HEK293 (cell line): ENCODE measurements around the gene KCNAB1.
"Not testable (repeated sequence)": the region's sequence is repeated elsewhere in the genome, so short reads cannot be mapped to it uniquely, and the experiment has no call there.

Experiments used
- CTCF ChIA-PET: fragments of 350-600 bp; formaldehyde crosslinking; extraction: SDS; loops from one replicate; lab custom pipeline; 2021; ENCODE audit warnings: antibody characterized with exemption; lab: Yijun Ruan, JAX
- POLR2A ChIA-PET: fragments of 300-600 bp; formaldehyde crosslinking; extraction: SDS; loops from one replicate; lab custom pipeline; 2020; ENCODE audit warnings: antibody characterized with exemption, inconsistent platforms; lab: Yijun Ruan, JAX
- H3K27ac ChIP-seq: fragments of 200-500 bp; sonication (Bioruptor generic); 2 replicates; pipeline ENCODE4 v1.5.1; 2014; ENCODE audit warnings: low read depth, low read length, control low read depth, inconsistent platforms; ENCODE audit errors: extremely low read depth
- H3K36me3 ChIP-seq, 2 experiments: fragments of 200-500 bp in 1 of 2; sonication (Bioruptor generic) in 1 of 2; 1 replicate in 1 of 2; 2 replicates in 1 of 2; pipeline ENCODE4 v1.5.1; 2014 to 2017; ENCODE audit warnings: inconsistent platforms in 2 of 2, low read length in 2 of 2; ENCODE audit not compliant: control insufficient read depth in 2 of 2, insufficient read depth in 1 of 2
- H3K4me1 ChIP-seq: fragments of 200-500 bp; sonication (Bioruptor generic); 2 replicates; pipeline ENCODE4 v1.5.1; 2014; ENCODE audit warnings: mild to moderate bottlenecking, low read length, inconsistent platforms; ENCODE audit not compliant: control insufficient read depth, insufficient read depth
- H3K4me3 ChIP-seq: 2 replicates; pipeline ENCODE4 v1.5.1; 2011; ENCODE audit warnings: low read depth, mild to moderate bottlenecking, control low read depth, low read length, moderate library complexity
- H3K9me3 ChIP-seq: fragments of 200-500 bp; sonication (Bioruptor generic); 2 replicates; pipeline ENCODE4 v1.5.1; 2014; ENCODE audit warnings: low read depth, low read length, inconsistent platforms; ENCODE audit not compliant: control insufficient read depth, insufficient read depth
- GFI1B ChIP-seq: fragments of 450-650 bp; formaldehyde crosslinking; IDR thresholded peaks from 2 replicates; pipeline ENCODE4 v1.5.1; 2016; ENCODE audit warnings: missing biosample characterization, missing genetic modification characterization
- GLI4 ChIP-seq: fragments of 450-650 bp; formaldehyde crosslinking; IDR thresholded peaks from 2 replicates; pipeline ENCODE4 v1.5.1; 2016; ENCODE audit warnings: missing biosample characterization, missing genetic modification characterization
- KLF9 ChIP-seq: fragments of 450-650 bp; formaldehyde crosslinking; IDR thresholded peaks from 2 replicates; pipeline ENCODE4 v1.5.1; 2016; ENCODE audit warnings: missing biosample characterization, missing genetic modification characterization, low read depth
- MEIS1 ChIP-seq: sonication (generic); formaldehyde crosslinking; IDR thresholded peaks from 2 replicates; pipeline ENCODE4 v1.8.1; 2022; ENCODE audit warnings: missing genetic modification reagents, mild to moderate bottlenecking, borderline replicate concordance
- OSR2 ChIP-seq: fragments of 450-650 bp; formaldehyde crosslinking; IDR thresholded peaks from 2 replicates; pipeline ENCODE4 v1.5.1; 2016; ENCODE audit warnings: missing biosample characterization, missing genetic modification characterization
- SALL2 ChIP-seq: fragments of 450-650 bp; formaldehyde crosslinking; IDR thresholded peaks from 2 replicates; pipeline ENCODE4 v1.5.0; 2017; ENCODE audit warnings: missing biosample characterization, mild to moderate bottlenecking, missing genetic modification characterization, borderline replicate concordance
- ZBTB1 ChIP-seq: fragments of 450-650 bp; formaldehyde crosslinking; IDR thresholded peaks from 2 replicates; pipeline ENCODE4 v1.5.1; 2016; ENCODE audit warnings: missing biosample characterization, missing genetic modification characterization
- ZBTB26 ChIP-seq: fragments of 450-650 bp; formaldehyde crosslinking; optimal IDR thresholded peaks from 2 replicates; pipeline ENCODE3; 2016; ENCODE audit warnings: missing biosample characterization, mild to moderate bottlenecking, missing genetic modification characterization
- ZBTB8A ChIP-seq: fragments of 450-650 bp; formaldehyde crosslinking; IDR thresholded peaks from 2 replicates; pipeline ENCODE4 v1.5.1; 2016; ENCODE audit warnings: missing biosample characterization, missing genetic modification characterization
- ZEB2 ChIP-seq: fragments of 450-650 bp; formaldehyde crosslinking; IDR thresholded peaks from 2 replicates; pipeline ENCODE4 v1.5.1; 2016; ENCODE audit warnings: missing biosample characterization, missing genetic modification characterization
- ZNF112 ChIP-seq: fragments of 450-650 bp; formaldehyde crosslinking; IDR thresholded peaks from 2 replicates; pipeline ENCODE4 v1.5.0; 2017; ENCODE audit warnings: missing biosample characterization, missing genetic modification characterization
- ZNF223 ChIP-seq: fragments of 450-650 bp; formaldehyde crosslinking; IDR thresholded peaks from 2 replicates; pipeline ENCODE4 v1.5.1; 2016; ENCODE audit warnings: missing biosample characterization, missing genetic modification characterization
- ZNF335 ChIP-seq: fragments of 450-650 bp; formaldehyde crosslinking; conservative IDR thresholded peaks from 2 replicates; pipeline ENCODE4 v1.5.1; 2016; ENCODE audit warnings: missing biosample characterization, missing genetic modification characterization
- ZNF350 ChIP-seq: fragments of 450-650 bp; formaldehyde crosslinking; IDR thresholded peaks from 2 replicates; pipeline ENCODE4 v1.5.0; 2017; ENCODE audit warnings: missing biosample characterization, mild to moderate bottlenecking, missing genetic modification characterization
- ZNF513 ChIP-seq: fragments of 450-650 bp; IDR thresholded peaks from 2 replicates; pipeline ENCODE4 v1.5.1; 2018; ENCODE audit warnings: missing biosample characterization, missing genetic modification characterization
- ZNF629 ChIP-seq: fragments of 450-650 bp; formaldehyde crosslinking; IDR thresholded peaks from 2 replicates; pipeline ENCODE4 v1.5.1; 2017; ENCODE audit warnings: missing biosample characterization, missing genetic modification characterization
- ZNF707 ChIP-seq: fragments of 450-650 bp; formaldehyde crosslinking; IDR thresholded peaks from 2 replicates; pipeline ENCODE4 v1.5.1; 2016; ENCODE audit warnings: missing biosample characterization, missing genetic modification characterization
- ZNF792 ChIP-seq: fragments of 450-650 bp; formaldehyde crosslinking; IDR thresholded peaks from 2 replicates; pipeline ENCODE4 v1.5.1; 2016; ENCODE audit warnings: missing biosample characterization, missing genetic modification characterization
- ZNF837 ChIP-seq: fragments of 450-650 bp; formaldehyde crosslinking; IDR thresholded peaks from 2 replicates; pipeline ENCODE4 v1.5.1; 2016; ENCODE audit warnings: missing biosample characterization, missing genetic modification characterization
- ZSCAN4 ChIP-seq: fragments of 450-650 bp; formaldehyde crosslinking; IDR thresholded peaks from 2 replicates; pipeline ENCODE4 v1.5.1; 2017; ENCODE audit warnings: missing biosample characterization, missing genetic modification characterization
- TF ChIP-seq, protein P1 (sequence below): fragments of 450-650 bp; formaldehyde crosslinking; IDR thresholded peaks from 2 replicates; pipeline ENCODE4 v1.5.1; 2016; ENCODE audit warnings: missing biosample characterization, missing genetic modification characterization

KCNAB1 gene

DNA sequence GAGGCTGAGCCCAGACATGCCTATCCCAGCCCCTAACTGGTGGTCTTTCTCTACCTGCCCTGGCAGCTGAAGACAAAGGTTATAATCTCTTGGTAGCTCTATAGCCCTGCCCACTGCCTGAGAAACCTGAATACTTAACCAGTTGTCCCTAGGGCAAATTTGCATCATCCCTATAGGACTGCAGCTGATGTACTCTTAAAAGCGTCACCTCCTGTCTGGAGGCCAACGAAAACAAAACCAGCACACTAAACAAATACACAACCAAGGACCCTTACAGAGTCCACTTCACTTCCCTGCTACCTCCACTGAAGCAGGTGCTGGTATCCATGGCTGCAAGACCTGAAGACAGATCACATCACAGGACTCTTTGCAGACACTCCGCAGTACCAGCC, 98.0 kb downstream of the KCNAB1 start (continued):
- TF ChIP-seq ZBTB26 (tag by site-specific recombination) (no peak), ZNF792 (tag by site-specific recombination) (no peak), ZBTB1 (tag by site-specific recombination) (no peak), GFI1B (0 out of 2 replicates have a peak, but pooled peaks have one; percentile 56), ZSCAN4 (no peak), MEIS1 (no peak), ZNF707 (tag by site-specific recombination) (no peak), ZNF629 (tag by site-specific recombination) (peak; percentile 50; the same call in 1 of the 2 replicates), ZNF350 (no peak), ZNF335 (tag by site-specific recombination) (peak; percentile 27; the same call in 1 of the 2 replicates), OSR2 (tag by site-specific recombination) (peak; percentile 72), ZBTB8A (tag by site-specific recombination) (no peak)

GRCh38 chr3:156222381-156222780, 102.0 kb downstream of the KCNAB1 start:
- H3K27ac ChIP-seq, POLR2A ChIA-PET, H3K4me3 ChIP-seq, H3K36me3 ChIP-seq, H3K9me3 ChIP-seq, H3K4me1 ChIP-seq: not testable (repeated sequence)
- CTCF ChIA-PET, result interaction anchor here (0.6 kb wide), 1 partner anchor 42 kb away, joined by 3 read pairs; no protein-coding TSS in a partner anchor

GRCh38 chr3:156224046-156224445, 103.7 kb downstream of the KCNAB1 start:
- H3K36me3 ChIP-seq, H3K4me1 ChIP-seq, POLR2A ChIA-PET, H3K9me3 ChIP-seq, H3K27ac ChIP-seq, CTCF ChIA-PET, H3K4me3 ChIP-seq: not testable (repeated sequence)

- no peak for TF ChIP-seq ZNF112 (tag by site-specific recombination)
- no peak for TF ChIP-seq ZNF223 (tag by site-specific recombination)
- TF ChIP-seq ZNF837 (tag by site-specific recombination), result no peak
- no peak for TF ChIP-seq KLF9 (tag by site-specific recombination)
- no peak for TF ChIP-seq ZEB2 (tag by site-specific recombination)
- no peak for TF ChIP-seq SALL2 (tag by site-specific recombination)
- TF ChIP-seq OSR2 (tag by site-specific recombination), result no peak
- TF ChIP-seq ZNF513 (tag by site-specific recombination), result no peak
- TF ChIP-seq, protein P1, sequence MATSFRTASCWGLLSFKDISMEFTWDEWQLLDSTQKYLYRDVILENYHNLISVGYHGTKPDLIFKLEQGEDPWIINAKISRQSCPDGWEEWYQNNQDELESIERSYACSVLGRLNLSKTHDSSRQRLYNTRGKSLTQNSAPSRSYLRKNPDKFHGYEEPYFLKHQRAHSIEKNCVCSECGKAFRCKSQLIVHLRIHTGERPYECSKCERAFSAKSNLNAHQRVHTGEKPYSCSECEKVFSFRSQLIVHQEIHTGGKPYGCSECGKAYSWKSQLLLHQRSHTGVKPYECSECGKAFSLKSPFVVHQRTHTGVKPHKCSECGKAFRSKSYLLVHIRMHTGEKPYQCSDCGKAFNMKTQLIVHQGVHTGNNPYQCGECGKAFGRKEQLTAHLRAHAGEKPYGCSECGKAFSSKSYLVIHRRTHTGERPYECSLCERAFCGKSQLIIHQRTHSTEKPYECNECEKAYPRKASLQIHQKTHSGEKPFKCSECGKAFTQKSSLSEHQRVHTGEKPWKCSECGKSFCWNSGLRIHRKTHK (tag by site-specific recombination), result no peak
- TF ChIP-seq GLI4 (tag by site-specific recombination), result no peak
- Histone ChIP-seq H3K27ac (no peak overlapping the region), H3K36me3 (no peaks in the 10 kb centered on the region), H3K9me3 (no peaks in the 10 kb centered on the region), H3K4me1 (no peaks in the 10 kb centered on the region), H3K4me3 (no peak overlapping the region)
- POLR2A ChIA-PET, result no interaction called here
- CTCF ChIA-PET, result interaction anchor here (0.7 kb wide), 1 partner anchor 887 kb away, joined by 3 read pairs; no protein-coding TSS in a partner anchor
Measured at GRCh38 chr3:156226676-156227420, 106.5 kb downstream of the KCNAB1 start.
